HEK293T (cell line): ENCODE measurements around the gene GNB5.

Source experiments
- ARNT ChIP-seq: fragments of 450-650 bp; IDR thresholded peaks from 2 replicates; pipeline ENCODE4 v1.6.1; 2017; ENCODE audit warnings: mild to moderate bottlenecking
- BHLHE40 ChIP-seq: fragments of 450-650 bp; IDR thresholded peaks from 2 replicates; pipeline ENCODE4 v1.6.1; 2016; ENCODE audit warnings: mild to moderate bottlenecking, moderate library complexity, borderline replicate concordance
- CTBP1 ChIP-seq: fragments of 450-650 bp; IDR thresholded peaks from 2 replicates; pipeline ENCODE4 v1.6.1; 2016; ENCODE audit warnings: borderline replicate concordance
- ELF4 ChIP-seq: fragments of 450-650 bp; IDR thresholded peaks from 2 replicates; pipeline ENCODE4 v1.6.1; 2017; ENCODE audit warnings: antibody characterized with exemption
- FOXK2 ChIP-seq: fragments of 450-650 bp; IDR thresholded peaks from 2 replicates; pipeline ENCODE4 v1.6.1; 2016; ENCODE audit warnings: mild to moderate bottlenecking
- FOXM1 ChIP-seq: fragments of 450-650 bp; IDR thresholded peaks from 2 replicates; pipeline ENCODE4 v1.6.1; 2017; ENCODE audit warnings: mild to moderate bottlenecking, borderline replicate concordance
- HDGF ChIP-seq: fragments of 450-650 bp; IDR thresholded peaks from 2 replicates; pipeline ENCODE4 v1.6.1; 2017; ENCODE audit warnings: antibody characterized with exemption, borderline replicate concordance
- L3MBTL2 ChIP-seq: fragments of 450-650 bp; conservative IDR thresholded peaks from 2 replicates; pipeline ENCODE4 v1.6.1; 2016; ENCODE audit warnings: mild to moderate bottlenecking
- NFRKB ChIP-seq: fragments of 450-650 bp; IDR thresholded peaks from 2 replicates; pipeline ENCODE4 v1.6.1; 2016; ENCODE audit warnings: mild to moderate bottlenecking, moderate library complexity
- SP1 ChIP-seq: fragments of 450-650 bp; IDR thresholded peaks from 2 replicates; pipeline ENCODE4 v1.6.1; 2017
- TARDBP ChIP-seq: fragments of 450-650 bp; IDR thresholded peaks from 2 replicates; pipeline ENCODE4 v1.6.1; 2016
- ZNF384 ChIP-seq: fragments of 450-650 bp; IDR thresholded peaks from 2 replicates; pipeline ENCODE4 v1.6.1; 2016

DNA sequence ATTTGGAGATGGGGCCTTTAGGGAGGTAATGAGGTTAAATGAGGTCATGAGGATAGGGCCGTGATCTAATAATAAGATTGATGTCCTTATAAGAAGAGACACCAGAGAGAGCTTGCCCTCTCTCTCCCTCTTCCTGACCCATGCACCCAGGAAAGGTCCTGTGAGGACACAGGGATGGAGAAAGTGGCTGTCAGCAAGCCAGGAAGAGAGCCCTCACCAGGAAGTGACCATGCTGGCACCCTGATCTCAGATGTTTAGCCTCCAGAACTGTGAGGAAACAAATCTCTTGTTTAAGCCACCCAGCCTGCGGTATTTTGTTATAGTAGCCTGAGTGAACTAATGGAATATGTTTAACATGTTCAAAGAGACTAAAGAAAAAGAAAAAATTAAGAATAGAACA, 15.3 kb upstream of the GNB5 start:
- TF ChIP-seq NFRKB (no peak), FOXK2 (no peak), ELF4 (no peak), BHLHE40 (no peak), TARDBP (no peak), L3MBTL2 (no peak), FOXM1 (no peak), HDGF (no peak), ARNT (no peak), CTBP1 (no peak), SP1 (no peak), ZNF384 (no peak)
